ENCODE data around the gene PAK5.

DNA sequence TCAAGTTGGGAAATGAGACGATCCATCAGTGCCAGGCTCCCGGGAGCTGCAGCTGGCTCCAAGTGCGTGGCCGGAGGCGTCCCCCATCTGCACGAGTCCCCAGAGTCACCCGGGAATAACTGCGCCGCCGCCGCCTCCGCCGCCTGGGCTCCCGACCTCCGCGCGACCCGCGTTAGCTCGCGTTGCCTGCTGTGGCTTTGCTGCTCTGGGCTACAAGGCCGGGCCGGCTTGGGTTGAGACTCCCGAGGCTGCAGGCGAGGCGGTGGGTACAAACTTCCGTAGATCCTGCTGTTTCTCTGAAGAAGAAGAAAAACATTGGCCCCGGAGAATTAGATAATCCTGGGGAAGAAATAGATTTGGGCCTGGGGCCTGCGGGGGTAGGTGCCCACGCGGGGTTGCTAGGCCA lies 331.9 kb downstream of the PAK5 start:
- TF ChIP-seq POLR2AphosphoS5 (IDR thresholded peaks at IDR 0.05; ENCODE audit: low read depth, low read length) (no peak), EED (CRISPR knock-in tag; IDR thresholded peaks at IDR 0.05) (no peak), ATF1 (CRISPR knock-in tag; IDR thresholded peaks at IDR 0.05) (no peak), HNRNPH1 (optimal IDR thresholded peaks at IDR 0.05; ENCODE audit: low read depth, low read length) (no peak), POLR2A (IDR thresholded peaks at IDR 0.05; ENCODE audit: insufficient read depth in 1 of 2, low read depth in 2 of 2, low read length in 2 of 2) (no peak), NFYC (CRISPR knock-in tag; IDR thresholded peaks at IDR 0.05) (no peak), MAX (IDR thresholded peaks at IDR 0.05) (no peak), KDM2A (CRISPR knock-in tag; IDR thresholded peaks at IDR 0.05; ENCODE audit: borderline replicate concordance, low read depth) (no peak), ATF3 (CRISPR knock-in tag; IDR thresholded peaks at IDR 0.05) (no peak), CHD2 (IDR thresholded peaks at IDR 0.05; ENCODE audit: low read depth, low read length) (no peak), ZNF263 (CRISPR knock-in tag; IDR thresholded peaks at IDR 0.05) (no peak), EP300 (IDR thresholded peaks at IDR 0.05; ENCODE audit: low read depth in 2 of 2, low read length in 2 of 2) (no peak), EP300 (CRISPR knock-in tag; IDR thresholded peaks at IDR 0.05; ENCODE audit: borderline replicate concordance) (no peak)
